Activated naive CD4-positive, alpha-beta T cell (primary cell): ENCODE measurements around the gene NUP42.

Source experiments
- DNase-seq, 4 experiments: peaks; one replicate each; lab custom pipeline; 2025; lab: John Stamatoyannopoulos, UW

The NUP42 gene

DNA sequence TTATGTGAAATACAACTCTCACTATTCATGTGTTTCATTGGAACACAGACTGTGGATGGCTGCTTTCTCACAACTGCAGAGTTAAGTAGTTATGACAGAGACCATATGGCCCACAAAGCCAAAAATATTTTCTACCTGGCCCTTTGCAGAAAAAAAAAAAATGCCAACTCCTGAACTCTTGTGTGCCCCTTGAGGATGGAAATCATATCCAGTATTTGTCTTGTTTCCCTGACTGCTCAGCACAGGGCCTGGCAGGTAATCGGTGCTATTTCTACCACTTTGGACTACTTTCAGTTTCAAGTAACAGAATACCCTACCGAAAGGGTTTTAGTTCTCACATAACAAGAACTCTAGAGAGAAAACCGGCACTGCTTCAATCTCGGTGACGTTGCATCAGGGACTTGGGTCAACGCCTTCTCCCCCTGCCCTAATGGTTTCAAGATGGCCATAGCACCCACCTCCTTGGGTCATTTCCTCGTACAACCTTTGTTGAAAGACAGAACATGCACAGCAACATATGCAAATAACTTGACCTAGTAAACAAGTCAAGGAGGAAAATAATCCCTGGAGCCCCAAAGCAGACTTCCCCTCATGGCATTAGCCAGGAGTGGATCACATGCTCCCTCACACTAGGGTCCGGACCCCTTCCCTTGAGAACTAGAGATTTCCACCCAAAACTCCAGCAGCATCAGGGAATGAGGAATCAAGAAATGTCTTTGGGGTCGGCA, 52.9 kb downstream of the NUP42 start:
- DNase-seq, result no peak

DNA sequence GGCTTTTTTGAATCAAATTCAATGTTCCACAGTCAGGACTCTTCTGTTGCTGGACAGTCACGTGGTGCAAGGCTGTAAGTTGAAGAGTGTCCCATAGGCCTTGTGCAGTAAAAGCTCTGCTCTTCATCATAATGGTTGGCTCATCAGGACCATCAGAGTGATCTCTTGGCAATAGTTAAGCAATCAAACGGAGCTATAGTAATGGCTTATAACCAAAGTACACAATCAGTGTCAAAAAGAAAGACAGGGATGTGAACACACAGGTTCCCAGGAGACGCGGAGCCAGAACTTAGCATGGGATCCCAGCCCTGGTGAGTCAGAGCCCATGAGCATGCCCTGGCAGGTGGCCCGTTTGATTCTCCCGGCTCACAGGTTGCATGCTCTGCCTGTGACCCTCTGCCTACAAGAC, 54.0 kb downstream of the NUP42 start:
- DNase-seq, result no peak

DNA sequence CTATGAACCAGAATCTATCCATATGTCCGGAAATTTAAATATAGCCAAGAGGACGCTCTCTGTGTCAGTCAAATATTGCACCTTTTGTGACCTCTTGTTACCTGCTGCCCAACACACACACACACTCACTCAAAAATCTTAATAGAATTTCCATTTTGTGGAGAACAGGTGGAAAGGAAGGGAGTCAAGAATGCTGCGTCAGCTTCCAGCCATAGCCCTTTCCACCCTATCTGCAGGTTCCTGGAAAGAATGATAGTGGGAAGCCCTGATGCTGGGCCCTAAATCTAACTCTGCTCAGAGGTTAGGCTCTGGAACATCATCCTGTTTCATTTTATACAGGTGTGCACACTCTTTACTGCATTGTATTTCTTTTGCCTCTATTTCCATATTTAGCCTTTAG, 55.2 kb downstream of the NUP42 start:
- DNase-seq, result no peak

DNA sequence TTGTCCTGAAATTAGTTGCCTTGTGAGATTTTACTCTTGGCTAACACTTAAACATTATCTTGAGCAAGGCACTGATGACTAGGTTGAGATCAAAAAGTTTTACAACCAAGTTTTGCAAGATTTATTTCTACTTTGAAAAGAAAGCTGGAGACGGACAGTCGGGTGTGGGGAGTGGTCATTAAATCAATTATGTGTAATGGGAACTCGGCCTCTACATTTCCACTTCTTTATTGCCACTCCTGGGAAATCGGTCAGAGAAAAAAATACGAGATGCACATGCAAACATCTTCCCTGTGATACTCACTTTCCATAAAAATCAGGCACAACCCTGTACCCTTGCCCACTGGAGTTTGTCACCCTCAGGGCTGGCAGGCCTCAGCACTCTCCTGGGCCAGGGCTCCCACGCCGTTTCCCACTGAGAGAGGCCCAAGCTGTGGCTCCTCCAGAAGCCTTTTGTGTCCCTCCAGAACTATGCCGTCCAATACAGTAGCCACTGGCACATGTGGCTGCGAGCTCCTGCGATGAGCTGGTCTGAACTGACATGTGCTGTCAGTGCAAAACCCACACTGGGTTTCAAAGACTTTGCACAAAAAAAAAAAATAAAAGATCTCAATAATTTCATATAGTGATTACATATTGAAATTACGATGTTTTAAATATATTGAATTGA, 57.3 kb downstream of the NUP42 start:
- DNase-seq, result no peak

DNA sequence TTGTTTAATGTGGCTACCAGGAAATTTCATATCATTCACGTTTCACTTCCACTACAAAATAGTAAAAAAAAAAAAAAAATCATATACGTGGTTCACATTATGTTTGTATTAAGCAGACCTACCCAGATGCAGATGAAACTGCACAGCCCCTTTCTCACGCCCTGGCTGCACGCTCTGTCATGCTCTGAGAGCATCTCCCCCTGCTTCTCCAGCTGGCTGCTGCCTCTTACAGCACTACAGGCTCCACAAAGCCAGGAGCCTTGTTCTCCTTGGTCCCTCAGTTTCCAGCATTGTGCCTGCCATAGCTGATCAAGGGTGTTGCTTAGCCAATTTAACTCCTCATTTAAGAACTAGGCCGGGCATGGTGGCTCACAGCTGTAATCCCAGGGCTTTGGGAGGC, 57.9 kb downstream of the NUP42 start:
- DNase-seq, result no peak

DNA sequence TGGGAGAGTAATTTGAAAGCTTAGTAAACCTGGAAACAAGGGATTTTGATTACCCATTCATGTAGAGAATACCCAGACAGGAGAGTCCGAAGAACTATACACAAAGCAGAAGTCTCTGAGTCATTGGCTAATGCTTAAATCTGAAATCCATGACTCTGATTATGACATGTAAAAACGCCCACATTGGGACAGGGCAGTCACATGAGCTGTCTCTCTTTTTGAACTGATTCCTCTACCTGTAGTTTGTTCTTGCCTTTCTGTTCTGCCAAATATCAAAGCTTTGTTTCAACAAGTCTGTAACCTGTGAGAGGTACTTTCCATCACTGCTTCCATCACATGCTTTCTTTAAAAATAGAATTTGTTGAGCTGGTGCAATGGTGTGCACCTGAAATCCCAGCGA, 60.5 kb downstream of the NUP42 start:
- DNase-seq, result no peak

DNA sequence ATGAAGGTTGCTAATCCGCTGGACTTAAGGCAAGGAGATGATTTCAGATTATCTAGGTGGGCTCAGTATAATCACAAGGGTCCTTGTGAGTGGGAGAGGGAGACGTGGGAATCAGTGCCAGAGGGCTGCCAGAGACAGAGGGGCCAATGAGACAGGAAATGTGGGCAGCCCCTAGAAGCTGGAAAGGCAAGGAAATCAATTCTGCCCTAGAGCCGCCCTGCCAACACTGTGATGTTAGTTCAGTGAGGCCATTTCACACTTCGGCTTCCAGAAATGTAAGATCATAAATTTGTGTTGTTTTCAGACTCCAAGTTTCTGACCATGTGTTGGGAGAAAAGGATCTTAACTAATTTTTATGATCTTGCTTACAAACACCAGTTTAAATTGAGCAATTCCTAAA, 61.1 kb downstream of the NUP42 start:
- no peak for DNase-seq

DNA sequence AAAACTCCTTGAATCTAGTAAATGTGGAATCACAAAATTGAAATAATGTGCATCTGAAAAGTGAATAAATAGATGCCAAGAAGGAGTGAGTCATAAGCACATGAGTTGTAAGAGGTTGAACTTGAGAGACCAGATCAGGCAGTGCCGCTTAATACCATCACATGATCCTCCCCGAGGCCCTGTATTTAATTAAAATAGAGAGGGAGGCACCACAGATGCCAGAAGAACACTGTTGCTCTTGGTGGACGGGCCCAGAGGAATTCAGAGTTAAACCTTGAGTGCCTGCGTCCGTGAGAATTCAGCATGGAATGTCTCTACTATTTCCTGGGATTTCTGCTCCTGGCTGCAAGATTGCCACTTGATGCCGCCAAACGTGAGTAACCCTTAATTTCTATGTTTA, 64.7 kb downstream of the NUP42 start, which contains the start of gene GPNMB:
GPNMB (plus strand) TSS at position 221 of the 400 bp plus-strand sequence; CDS start at position 304, 83 bp downstream.
- no peak for DNase-seq

DNA sequence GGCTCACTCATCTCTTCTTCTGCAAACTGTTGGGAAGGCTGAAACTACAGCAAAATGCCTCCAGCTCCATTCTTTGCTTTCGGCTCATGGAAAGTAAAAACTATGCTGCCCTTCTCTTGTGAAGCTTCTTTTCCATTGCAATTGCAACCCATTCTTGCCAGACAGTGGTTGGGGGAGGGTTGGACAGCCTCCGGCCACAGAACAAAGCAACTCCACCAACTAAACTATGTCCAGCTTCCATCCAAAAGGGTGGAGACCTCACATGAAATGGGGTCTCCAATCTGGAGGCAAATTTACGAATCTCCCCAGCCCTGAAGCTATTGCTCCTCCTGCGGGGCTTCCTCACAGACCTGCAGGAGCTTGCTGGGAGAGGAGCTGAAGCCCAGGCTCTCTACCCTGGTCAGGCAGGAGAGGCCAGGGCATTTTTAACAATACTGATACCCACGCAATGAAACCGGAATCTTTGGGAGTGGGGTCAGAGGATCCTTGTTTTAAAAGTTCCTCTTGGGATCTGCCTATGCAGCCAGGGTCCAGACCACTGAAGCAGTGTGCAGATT, 65.3 kb downstream of the NUP42 start:
- DNase-seq, result no peak

DNA sequence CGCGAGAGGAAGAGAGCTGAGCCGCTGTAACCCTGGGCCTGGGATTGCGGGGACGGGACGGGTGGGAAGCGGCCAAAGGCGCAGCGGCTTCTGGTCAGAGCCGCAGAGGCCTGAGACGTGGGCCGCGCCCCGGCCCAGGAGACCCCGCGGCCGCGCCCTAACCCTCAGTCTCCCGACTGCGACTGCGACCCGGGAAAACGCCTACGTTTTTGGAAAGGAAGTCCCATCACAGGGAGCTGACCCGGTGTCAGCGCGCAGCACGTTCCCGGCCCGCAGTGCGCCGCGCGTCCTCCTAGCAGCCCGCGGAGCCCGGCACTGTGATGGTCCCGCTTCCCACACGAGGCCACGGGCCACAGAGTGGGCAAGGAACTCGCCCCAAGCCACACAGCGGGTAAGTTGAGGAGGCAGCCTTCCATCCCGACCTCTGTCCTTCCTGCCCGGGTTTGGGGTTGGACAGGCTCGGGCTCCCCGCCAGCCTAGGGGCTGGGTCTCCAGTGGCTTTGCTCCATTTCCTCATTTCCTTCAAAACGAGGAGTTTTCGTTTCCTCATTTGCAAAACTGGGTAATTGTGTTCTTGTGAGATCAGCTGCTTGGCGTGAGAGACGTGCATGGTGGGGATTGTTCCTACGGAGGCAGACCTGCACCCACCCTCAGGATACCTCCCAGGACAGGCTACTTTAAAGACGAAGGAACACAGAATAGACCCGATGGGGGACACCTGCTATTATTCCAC, 65.9 kb downstream of the NUP42 start:
- DNase-seq, result no peak

DNA sequence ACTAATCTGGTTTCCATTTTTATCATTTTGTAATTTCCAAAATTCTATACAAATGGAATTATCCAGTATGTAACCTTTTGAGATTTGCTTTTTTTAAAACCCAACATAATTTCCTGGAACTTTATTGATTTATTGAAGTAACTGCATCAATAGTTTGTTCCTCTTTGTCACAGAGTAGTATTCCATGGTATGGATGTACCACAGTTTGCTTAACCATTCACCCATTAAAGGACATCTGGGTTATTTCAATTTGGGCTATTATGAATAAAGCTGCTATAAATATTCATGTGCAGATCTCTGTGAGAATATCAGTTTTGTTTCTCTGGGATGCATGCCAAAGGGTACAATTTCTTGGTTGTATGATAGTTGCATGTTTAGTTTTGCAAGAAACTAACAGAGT, 67.6 kb downstream of the NUP42 start:
- DNase-seq, result no peak
